LNCAP (cell line): ENCODE results near the gene PIGU.

Experiments used
- CTCF ChIP-seq: fragments of 450-650 bp; IDR thresholded peaks from 2 replicates; pipeline ENCODE4 v1.5.1; 2017; ENCODE audit warnings: mild to moderate bottlenecking

Gene PIGU

GRCh38 chr20:34535857-34536256 is 141.0 kb downstream of the PIGU start:
- TF ChIP-seq CTCF = no peak

GRCh38 chr20:34535301-34535840 is 141.5 kb downstream of the PIGU start:
- TF ChIP-seq CTCF = no peak

- TF ChIP-seq CTCF = no peak
Measured at GRCh38 chr20:34534391-34535165, 142.3 kb downstream of the PIGU start.

GRCh38 chr20:34532756-34533155 is 144.1 kb downstream of the PIGU start:
- no peak for TF ChIP-seq CTCF

- TF ChIP-seq CTCF = no peak
Measured at GRCh38 chr20:34532320-34532719, 144.6 kb downstream of the PIGU start.

GRCh38 chr20:34531608-34532265 is 145.2 kb downstream of the PIGU start:
- TF ChIP-seq CTCF = no peak

- no peak for TF ChIP-seq CTCF
Measured at GRCh38 chr20:34530342-34530741, 146.6 kb downstream of the PIGU start.
